Measurements from ENCODE around the gene CTTNBP2. TPM values are rescaled to one million over a fixed set of nuclear protein-coding genes. Genes with fewer than 3 reads are reported as not detected.

The CTTNBP2 gene
- total and polyA plus RNA-seq, 2 of the 13 experiments (the other 11 are each of a cell fraction or from before 2014, with no cell fraction given) = not detected

- ChIA-PET POLR2A (no interaction called here), CTCF (ENCODE audit: low intra/inter-chr PET ratio, low total read pairs) (no interaction called here)
- WGBS (ENCODE audit: low lambda C conversion rate) = 28% methylated on average over 3 of the region's 3 CpGs
- Histone ChIP-seq H3K79me2 (ENCODE audit: insufficient read depth, low read length) (no peaks in the 10 kb centered on the region), H3K9me3 (ENCODE audit: low read length) (no peaks in the 10 kb centered on the region), H2AFZ (ENCODE audit: low read length) (no peak overlapping the region), H3K27me3 (ENCODE audit: control insufficient read depth in 1 of 2, insufficient read depth in 2 of 2, low read length in 2 of 2) (no peaks in the 10 kb centered on the region), H3K4me2 (ENCODE audit: low read depth, low read length) (no peak overlapping the region), H3K4me3 (replicated peaks in 1 of 3; ENCODE audit: insufficient read depth in 1 of 3, low read depth in 2 of 3, low read length in 3 of 3) (no peak overlapping the region), H3K4me1 (ENCODE audit: insufficient read depth, low read length) (no peaks in the 10 kb centered on the region), H3K27ac (ENCODE audit: extremely low read length, insufficient read depth, low read length) (no peak overlapping the region), H3K36me3 (replicated peaks in 1 of 2; ENCODE audit: control insufficient read depth in 1 of 2, insufficient read depth in 2 of 2, low read length in 2 of 2) (no peaks in the 10 kb centered on the region), H4K20me1 (ENCODE audit: insufficient read depth, low read length) (no peaks in the 10 kb centered on the region), H3K9ac (ENCODE audit: insufficient read depth, low read depth, low read length) (no peak overlapping the region)
- FAIRE-seq (no peak), ATAC-seq (no peak), DNase-seq (ENCODE audit: low spot score) (no peak)
- BruUV-seq (replicated peaks) = no TSS peak
- intact Hi-C loops (cut with micrococcal nuclease; ENCODE audit: unreplicated experiment) = no loop called here
- no peak for TF ChIP-seq AGO2 (optimal IDR thresholded peaks at IDR 0.05; ENCODE audit: low read depth, low read length)
- in situ Hi-C loops (cut with HindIII; ENCODE audit: extremely low pct_ligation_motif_present, low pct_unique_long_range_greater_than_20kb) = no loop called here
Observed at GRCh38 chr7:117809958-117810357, 63.3 kb downstream of the CTTNBP2 start.

- H3K4me1 ChIP-seq (ENCODE audit: insufficient read depth, low read length) = no peaks in the 10 kb centered on the region
- no peak overlapping the region for H3K27ac ChIP-seq (ENCODE audit: extremely low read length, insufficient read depth, low read length)
Observed at GRCh38 chr7:117808910-117809705, 64.1 kb downstream of the CTTNBP2 start.

More at GRCh38 chr7:117808910-117809705, 64.1 kb downstream of the CTTNBP2 start:
- Histone ChIP-seq H2AFZ (ENCODE audit: low read length) (no peak overlapping the region), H3K79me2 (ENCODE audit: insufficient read depth, low read length) (no peaks in the 10 kb centered on the region), H4K20me1 (ENCODE audit: insufficient read depth, low read length) (no peaks in the 10 kb centered on the region), H3K4me3 (replicated peaks in 1 of 3; ENCODE audit: insufficient read depth in 1 of 3, low read depth in 2 of 3, low read length in 3 of 3) (no peak overlapping the region), H3K9me3 (ENCODE audit: low read length) (no peaks in the 10 kb centered on the region), H3K9ac (ENCODE audit: insufficient read depth, low read depth, low read length) (no peak overlapping the region), H3K27me3 (ENCODE audit: control insufficient read depth in 1 of 2, insufficient read depth in 2 of 2, low read length in 2 of 2) (no peaks in the 10 kb centered on the region), H3K36me3 (replicated peaks in 1 of 2; ENCODE audit: control insufficient read depth in 1 of 2, insufficient read depth in 2 of 2, low read length in 2 of 2) (no peaks in the 10 kb centered on the region), H3K4me2 (ENCODE audit: low read depth, low read length) (no peak overlapping the region)
- BruUV-seq (replicated peaks) = no TSS peak
- intact Hi-C loops (cut with micrococcal nuclease; ENCODE audit: unreplicated experiment) = no loop called here
- in situ Hi-C loops (cut with HindIII; ENCODE audit: extremely low pct_ligation_motif_present, low pct_unique_long_range_greater_than_20kb) = no loop called here
- no peak for ATAC-seq
- no peak for TF ChIP-seq ZBTB37 (CRISPR knock-in tag; IDR thresholded peaks at IDR 0.05)
- no peak for TF ChIP-seq RNF2 (conservative IDR thresholded peaks at IDR 0.05; ENCODE audit: low read depth)
- TF ChIP-seq NR2F1 (CRISPR knock-in tag; IDR thresholded peaks at IDR 0.05) = no peak
- TF ChIP-seq MYPOP (CRISPR knock-in tag; IDR thresholded peaks at IDR 0.05) = no peak
- no peak for TF ChIP-seq RAD21 (CRISPR knock-in tag; IDR thresholded peaks at IDR 0.05)
- no peak for TF ChIP-seq ZNF460 (CRISPR knock-in tag; IDR thresholded peaks at IDR 0.05; ENCODE audit: borderline replicate concordance)
- no peak for TF ChIP-seq MAFF (IDR thresholded peaks at IDR 0.05; ENCODE audit: low read depth, low read length)
- no peak for TF ChIP-seq MIXL1 (CRISPR knock-in tag; IDR thresholded peaks at IDR 0.05)
- no peak for TF ChIP-seq SRY (CRISPR knock-in tag; IDR thresholded peaks at IDR 0.05)
- no peak for TF ChIP-seq FOXC1 (CRISPR knock-in tag; IDR thresholded peaks at IDR 0.05; ENCODE audit: borderline replicate concordance)
- no peak for FAIRE-seq
- POLR2A ChIA-PET = no interaction called here
- DNase-seq (ENCODE audit: low spot score) = no peak
- WGBS (ENCODE audit: low lambda C conversion rate) = 3% methylated on average over 2 of the region's 2 CpGs
- CTCF ChIA-PET (ENCODE audit: low intra/inter-chr PET ratio, low total read pairs) = no interaction called here

All from HepG2 (cell line).